Measurements from ENCODE around the gene SLIT3.

The SLIT3 gene

DNA sequence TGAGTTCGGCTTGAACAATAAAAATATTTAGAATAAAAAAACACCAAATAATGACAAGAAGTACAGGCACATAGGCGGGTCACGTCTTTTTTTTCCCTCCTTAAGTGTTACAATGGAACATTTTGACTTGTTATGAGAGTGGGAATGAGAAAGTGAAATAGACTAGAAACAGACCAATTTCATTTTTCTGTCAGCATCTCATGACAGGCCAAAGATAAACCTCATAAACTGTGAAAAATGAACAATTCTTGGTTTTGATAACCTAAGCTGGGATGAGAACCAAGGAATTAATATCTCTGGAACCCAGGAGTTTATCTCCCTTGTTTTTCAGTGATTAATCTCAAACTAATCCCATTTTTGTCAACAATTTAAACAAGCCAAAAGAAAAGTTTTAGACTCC is 299.5 kb downstream of the SLIT3 start:
- no peak for DNase-seq (ENCODE audit: low read depth, low spot score)

DNA sequence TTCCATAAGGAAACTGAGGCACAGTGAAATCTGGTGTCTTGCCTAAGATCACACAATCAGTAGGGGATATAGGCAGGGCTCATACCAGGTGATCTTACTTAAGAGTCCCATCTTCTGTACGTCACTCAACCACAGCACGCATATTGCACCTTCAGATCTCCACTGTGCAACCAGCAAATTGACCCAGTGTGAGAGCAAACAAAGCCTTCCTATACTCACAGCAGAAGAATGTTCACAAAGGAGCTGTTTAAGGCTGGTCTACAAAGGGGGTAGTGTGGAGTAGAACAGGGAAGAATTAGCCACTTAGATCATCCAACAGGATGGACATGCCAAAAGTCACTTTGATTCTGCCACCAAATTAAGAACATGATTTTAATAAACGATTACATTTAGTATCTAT is 305.9 kb downstream of the SLIT3 start:
- DNase-seq (ENCODE audit: low read depth, low spot score): no peak

GRCh38 chr5:168992687-168993086 is 308.3 kb downstream of the SLIT3 start:
- DNase-seq (ENCODE audit: low read depth, low spot score): peak; percentile 69

DNA sequence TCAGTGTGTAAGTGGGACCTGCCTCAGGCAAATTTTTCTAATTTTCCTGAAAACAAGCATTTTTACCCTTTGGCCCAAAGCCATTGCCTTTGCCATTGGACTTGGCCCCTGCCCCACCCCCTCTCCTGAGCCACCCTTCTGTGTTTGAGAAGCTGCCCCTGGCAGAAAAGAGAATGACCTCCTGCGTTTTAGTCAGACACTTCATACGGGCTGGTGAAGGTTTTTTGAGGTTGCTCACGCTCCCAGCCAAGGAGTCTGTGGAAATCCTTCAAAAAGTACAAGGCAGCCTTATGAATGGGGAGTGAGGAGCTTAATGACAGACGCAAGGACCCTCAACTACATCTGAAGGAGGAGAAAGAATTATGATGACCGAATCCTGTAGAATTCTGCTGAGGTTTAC is 308.9 kb downstream of the SLIT3 start:
- DNase-seq (ENCODE audit: low read depth, low spot score): peak; percentile 53

DNA sequence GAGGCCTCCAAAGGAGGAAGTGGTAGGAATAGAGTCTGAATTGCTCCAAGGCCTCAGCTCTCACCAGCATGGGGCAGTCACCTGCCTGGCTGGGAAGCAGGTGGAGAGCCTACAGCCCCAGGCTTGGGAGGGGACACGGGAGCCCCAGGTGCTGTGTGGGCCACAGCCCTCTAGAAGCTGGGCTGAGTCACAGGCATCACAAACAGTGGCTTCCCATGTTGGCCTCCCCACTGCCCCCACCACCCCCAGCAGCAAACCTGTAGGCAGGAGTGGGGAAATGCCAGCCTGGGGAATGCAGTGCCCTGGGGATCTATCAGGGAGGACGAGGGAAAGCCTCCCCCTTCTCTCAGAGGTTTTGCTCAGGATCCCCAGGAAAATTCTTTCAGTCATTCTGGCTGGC is 309.6 kb downstream of the SLIT3 start:
- DNase-seq (ENCODE audit: low read depth, low spot score): no peak

DNA sequence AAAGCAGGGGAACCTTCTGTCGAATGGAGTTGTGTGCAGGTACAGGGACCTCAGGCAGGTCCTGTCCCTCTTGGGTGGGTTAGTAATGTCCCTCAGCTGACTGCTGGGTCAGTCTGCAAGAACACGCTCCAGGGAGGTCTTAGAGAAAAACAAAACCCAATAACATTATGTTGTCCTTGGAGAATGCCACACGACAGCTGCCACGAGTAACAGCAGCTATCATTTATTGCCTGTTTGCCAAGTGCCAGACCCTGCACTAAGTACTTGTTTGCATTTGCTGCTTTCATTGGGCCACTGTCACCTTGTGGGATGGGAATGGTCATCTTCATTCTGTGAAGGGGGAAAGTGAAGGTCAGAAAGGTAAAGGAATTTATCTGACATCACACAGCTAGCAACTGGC is 310.3 kb downstream of the SLIT3 start:
- no peak for DNase-seq (ENCODE audit: low read depth, low spot score)

DNA sequence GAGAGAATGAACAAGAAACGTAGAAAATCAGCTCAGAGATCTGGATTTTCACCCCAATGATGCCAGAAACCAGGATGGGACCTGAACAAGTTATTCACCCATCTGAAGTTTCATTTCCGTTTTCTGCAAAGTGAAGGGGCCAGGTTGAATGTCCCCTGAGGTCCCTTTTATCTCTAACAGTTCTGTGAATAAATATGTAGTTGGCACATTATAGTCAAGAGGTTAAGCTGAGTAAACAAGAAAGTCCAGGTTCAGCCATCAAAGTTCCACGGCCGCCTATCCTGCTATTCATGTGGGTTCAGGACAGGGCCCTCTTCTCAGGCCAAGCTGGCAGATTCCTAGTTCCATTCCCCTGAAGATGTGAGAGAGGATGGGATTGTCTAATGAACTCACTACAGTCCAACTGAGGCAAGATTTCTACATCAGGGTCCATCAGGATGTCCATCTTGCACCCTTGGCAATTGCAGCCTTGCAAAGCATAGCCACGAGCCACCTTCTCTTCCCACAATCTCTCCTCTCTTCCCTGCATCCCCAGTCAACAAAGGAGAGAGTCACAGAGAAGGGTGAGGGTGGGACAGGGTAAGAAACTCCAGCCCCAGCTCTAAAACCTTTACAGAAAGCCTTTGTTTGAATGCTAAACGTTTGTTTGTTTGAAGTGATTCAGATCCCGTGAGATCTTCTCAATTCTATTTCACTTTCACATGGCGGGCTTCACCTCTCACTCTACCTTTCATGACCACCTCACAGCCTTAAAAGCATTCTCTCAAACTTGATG is 311.0 kb downstream of the SLIT3 start:
- DNase-seq (ENCODE audit: low read depth, low spot score): no peak

DNA sequence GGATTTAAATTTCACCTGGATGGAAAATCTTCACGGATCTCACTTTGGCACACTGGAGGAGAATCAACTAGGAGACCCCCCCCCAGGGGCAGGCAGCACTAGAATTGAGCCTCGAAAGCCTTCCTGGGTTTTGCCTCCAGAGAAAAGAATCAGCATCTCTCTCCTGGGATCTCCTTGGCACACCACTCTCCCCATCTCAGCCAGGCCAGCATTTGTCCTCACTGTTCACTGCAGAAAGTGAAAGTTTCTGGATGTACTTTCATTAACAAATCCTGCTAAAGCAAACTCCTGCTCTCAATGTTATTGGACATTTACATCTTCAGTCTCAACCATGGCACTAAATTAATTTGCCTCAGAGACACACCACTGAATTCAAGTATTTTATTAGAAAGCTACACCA is 312.2 kb downstream of the SLIT3 start:
- DNase-seq (ENCODE audit: low read depth, low spot score): no peak

DNA sequence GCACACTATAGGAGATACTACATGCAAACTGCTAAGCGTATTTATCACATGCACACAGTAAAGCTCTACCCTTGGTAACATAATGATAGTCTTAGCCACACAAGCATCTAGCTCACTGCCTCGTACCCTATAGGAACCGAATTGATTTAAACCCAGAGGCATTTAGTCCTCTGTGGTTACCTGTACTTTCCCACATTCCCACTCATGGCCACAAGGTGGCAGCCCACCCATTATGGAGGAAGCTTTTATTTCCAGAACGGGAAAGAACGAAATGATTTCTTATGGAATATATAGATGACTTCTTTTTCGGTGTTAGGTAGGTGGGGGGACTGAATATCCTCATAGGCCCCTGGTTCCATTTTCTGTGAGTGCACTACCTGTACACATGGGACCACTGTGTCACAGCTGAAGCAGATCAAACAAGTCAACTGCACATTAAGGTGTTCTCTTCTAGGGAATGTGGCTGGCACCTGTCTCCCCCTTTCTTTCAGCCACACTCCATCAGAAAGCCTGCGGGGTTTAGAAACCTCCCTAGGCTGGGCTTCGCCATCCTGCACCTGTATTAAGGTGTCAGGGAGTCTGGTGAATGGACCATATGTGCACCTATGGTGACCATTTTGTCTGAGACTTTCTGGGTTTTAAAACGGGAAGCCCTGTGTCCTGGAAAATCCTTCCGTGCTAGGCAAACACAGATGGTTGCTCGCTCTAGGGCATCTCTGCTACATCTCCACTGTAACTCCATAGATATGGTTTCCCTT is 313.2 kb downstream of the SLIT3 start:
- DNase-seq (ENCODE audit: low read depth, low spot score): peak; percentile 83

DNA sequence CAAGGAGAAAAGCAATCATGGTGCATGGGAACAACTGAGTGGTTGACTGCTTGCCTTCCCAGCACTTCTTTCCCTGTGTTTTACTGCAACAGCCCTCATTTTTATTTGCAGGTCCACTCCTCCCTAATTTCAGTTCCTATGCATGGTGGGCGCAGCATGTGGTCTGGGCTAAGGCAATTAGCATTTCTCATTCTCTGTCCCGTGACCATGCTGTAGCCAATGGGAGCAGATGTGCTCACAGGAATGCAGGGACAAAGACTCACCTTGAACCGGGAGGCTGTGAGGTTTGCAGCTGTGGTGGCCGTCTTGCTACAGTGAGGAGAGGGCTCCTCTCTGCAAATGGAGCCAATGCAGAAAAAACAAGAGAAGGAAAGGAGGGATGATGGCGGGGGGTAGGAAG is 315.5 kb downstream of the SLIT3 start:
- no peak for DNase-seq (ENCODE audit: low read depth, low spot score)

DNA sequence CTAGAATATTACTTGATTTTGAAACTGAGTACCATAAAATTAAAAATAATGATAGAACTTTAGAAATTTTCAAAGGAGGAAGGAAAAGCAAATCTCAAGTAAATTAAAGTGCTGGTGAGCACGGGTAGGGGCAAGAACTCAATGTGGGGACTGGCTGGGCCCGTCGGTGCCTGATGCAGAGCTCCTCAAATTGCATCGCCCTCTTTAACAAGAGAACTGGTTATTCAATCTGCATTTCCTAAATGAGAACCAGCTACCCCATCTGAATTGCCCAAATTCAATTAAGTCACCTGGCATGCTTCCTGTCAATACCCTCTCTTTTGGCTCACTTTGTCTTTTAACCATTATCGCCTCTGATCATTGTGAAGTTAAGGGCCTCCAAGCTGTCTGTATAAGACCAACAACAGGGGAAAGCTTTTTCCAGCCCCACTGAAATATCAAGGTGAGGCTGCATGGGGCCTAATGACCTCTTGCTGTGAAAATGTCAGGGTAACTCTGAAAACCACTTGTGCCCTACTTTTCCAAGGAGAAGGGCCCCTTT is 316.7 kb downstream of the SLIT3 start:
- DNase-seq (ENCODE audit: low read depth, low spot score): no peak

DNA sequence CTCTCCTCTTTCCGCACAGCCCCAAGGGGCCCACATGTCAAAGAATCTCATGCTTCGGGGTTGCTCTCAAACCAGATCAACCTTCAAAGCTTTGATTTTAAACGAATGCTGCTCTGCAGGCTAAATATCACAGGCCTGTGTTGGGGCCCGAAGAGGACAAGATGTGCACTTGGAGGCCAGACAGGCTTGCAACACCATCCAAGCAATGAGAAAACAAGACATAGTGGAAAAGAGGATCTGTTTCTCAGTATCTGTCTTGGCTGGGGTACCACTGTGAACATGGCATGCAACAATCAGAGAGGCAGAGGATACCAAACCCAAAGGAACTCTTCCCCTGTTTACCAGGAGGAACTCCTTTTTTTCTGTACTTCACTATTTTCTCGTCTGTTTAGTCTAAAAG is 321.8 kb downstream of the SLIT3 start:
- no peak for DNase-seq (ENCODE audit: low read depth, low spot score)

GRCh38 chr5:168978500-168978899 is 322.4 kb downstream of the SLIT3 start:
- no peak for DNase-seq (ENCODE audit: low read depth, low spot score)

GRCh38 chr5:168978015-168978414 is 322.9 kb downstream of the SLIT3 start:
- peak; percentile 47 for DNase-seq (ENCODE audit: low read depth, low spot score)

DNA sequence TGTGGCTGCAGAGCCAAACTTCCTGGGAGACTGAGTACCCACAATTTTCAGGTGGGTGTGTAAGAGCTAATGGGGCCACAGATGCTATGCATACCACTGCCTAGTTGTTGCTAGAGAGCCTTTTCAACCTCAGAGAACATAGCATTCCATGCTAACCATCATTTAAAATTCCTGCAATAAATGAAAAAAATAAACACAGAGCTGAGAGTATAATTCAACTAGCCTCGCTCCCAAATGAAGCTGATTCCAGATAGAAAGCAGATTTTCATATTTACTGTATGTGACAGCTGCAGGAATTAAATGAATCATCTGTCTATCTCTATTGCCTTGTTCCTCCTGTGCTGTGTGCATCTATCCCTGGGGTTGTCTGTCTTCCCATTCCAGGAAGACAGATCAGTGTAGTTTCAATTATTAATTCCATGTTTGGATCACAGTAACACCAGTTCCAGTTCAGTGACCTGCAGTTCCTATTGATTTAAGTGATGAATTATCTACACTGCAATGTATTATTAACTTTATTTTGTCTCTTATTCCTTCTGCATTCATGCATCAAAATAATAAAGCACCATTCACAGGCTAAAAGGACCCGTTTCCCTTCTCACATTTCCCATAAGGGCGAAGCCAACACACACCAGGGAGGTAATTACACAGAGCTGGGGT is 324.5 kb downstream of the SLIT3 start:
- DNase-seq (ENCODE audit: low read depth, low spot score): peak; percentile 84

DNA sequence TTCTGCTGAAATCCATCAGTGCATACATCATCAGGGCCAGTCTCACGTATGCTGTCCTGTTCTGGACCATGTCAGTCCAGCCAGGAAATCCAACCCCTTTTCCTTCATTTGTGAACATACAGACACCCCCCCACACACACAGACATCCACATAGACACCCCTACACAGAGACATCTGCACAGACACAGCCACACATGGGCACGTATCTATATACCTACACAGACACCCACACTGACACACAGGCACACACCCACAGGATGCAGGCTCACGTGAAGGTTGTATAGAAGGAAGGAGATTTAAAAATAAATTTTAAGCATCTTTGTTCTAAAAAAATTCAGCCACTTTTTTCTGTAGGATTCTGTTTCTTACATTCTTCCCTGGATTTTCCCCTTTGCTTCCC is 325.6 kb downstream of the SLIT3 start:
- no peak for DNase-seq (ENCODE audit: low read depth, low spot score)

- DNase-seq (ENCODE audit: low read depth, low spot score): peak; percentile 22
These were observed 326.9 kb downstream of the SLIT3 start for GRCh38 chr5:168974082-168974481.

DNA sequence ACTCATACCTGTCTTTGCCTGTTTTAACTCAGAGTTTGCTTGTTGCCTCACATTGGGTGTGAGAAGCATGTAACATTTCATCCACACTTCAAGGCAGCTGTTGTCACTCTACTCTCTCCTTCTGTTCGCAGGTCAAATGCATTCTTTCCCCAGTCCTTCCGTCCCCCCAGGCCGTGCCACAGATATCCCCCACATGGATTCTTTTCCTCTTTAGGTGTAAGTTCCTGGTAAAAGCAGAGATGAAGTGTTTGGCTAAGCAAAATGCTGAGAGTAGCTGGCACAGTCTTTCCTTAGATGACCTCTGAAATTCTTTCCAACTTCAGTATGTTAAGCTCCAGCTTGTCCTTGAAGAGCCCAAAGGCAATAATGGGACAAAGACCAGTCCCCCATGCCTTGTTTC is 328.2 kb downstream of the SLIT3 start:
- DNase-seq (ENCODE audit: low read depth, low spot score): no peak

DNA sequence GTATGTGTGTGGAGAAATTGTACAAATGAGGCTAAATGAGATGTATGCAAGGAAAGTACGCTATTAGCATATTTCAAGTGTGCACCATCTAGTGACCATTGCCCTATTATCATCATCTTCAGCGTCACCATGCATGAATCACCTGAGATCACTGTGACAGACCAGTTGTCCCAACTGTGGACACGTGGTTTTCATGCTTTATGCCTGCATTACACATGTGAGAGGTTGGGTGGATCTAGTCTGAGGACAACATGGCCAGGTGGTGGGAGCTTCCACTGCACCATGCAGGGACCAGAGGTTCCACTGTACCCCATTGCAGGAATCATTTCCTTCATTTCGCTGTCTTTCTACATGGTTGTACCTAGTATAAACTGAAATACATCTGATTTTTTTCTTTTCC is 329.8 kb downstream of the SLIT3 start:
- no peak for DNase-seq (ENCODE audit: low read depth, low spot score)

DNA sequence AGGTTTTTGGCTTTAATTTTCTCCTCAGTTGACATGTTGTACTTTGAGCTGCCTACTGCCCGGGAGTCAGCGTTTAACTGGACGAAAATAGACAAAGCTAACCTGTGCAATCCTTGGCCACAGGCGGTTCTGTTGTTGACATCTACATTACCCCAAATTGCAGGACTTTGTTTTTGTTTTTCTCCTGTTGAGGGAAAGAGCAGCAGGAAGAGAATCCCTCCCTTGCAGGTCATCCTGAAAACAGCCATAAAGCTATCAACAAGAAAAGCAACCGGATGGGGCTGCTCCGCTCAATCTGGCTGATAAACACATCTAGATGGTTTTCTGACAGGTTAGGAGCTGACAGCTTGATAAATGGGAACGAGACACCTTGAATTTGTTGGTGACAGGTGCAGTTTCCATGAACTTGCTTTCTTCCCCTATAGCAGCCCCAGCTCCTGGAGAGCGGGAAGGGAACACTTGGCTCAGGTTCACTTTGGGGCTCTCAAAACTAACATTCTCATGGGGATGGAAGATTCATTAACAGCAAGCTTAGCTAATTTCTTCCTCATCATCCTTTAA is 331.5 kb downstream of the SLIT3 start:
- no peak for DNase-seq (ENCODE audit: low read depth, low spot score)

GRCh38 chr5:168967882-168968620 is 332.9 kb downstream of the SLIT3 start:
- DNase-seq (ENCODE audit: low read depth, low spot score): no peak
